Measurements from ENCODE around the gene SETMAR.

GRCh38 chr3:4334548-4334947, 31.4 kb downstream of the SETMAR start:
- TF ChIP-seq GABPA (IDR thresholded peaks at IDR 0.05; ENCODE audit: borderline replicate concordance, insufficient read depth, low read length) = no peak
- TF ChIP-seq CTCF (IDR thresholded peaks at IDR 0.05; ENCODE audit: control extremely low read depth in 1 of 3, insufficient read depth in 1 of 3, low read depth in 1 of 3, low read length in 3 of 3) = peak in 2 of 3 experiments; percentile 30 to 48; a peak in 3 of 4 replicates
- TF ChIP-seq EP300 (IDR thresholded peaks at IDR 0.05; ENCODE audit: borderline replicate concordance in 1 of 2, low read depth in 2 of 2, low read length in 2 of 2) = no peak
- TF ChIP-seq POLR2A (IDR thresholded peaks at IDR 0.05; ENCODE audit: control extremely low read depth in 1 of 2, low read depth in 2 of 2, low read length in 2 of 2) = no peak
- no peak for TF ChIP-seq MAFK (IDR thresholded peaks at IDR 0.05; ENCODE audit: low read depth, low read length)
- no peak for TF ChIP-seq SUZ12 (IDR thresholded peaks at IDR 0.05; ENCODE audit: low read length)
- no peak for TF ChIP-seq POLR2AphosphoS5 (IDR thresholded peaks at IDR 0.05; ENCODE audit: low read depth, low read length)
- TF ChIP-seq SRF (IDR thresholded peaks at IDR 0.05; ENCODE audit: low read depth, low read length) = no peak
- TF ChIP-seq EGR1 (IDR thresholded peaks at IDR 0.05; ENCODE audit: borderline replicate concordance, low read depth, low read length) = no peak
- no peak for TF ChIP-seq SIRT6 (IDR thresholded peaks at IDR 0.05; ENCODE audit: low read length)
- no peak for TF ChIP-seq TBP (IDR thresholded peaks at IDR 0.05; ENCODE audit: low read depth, low read length)
- no peak for TF ChIP-seq HDAC2 (IDR thresholded peaks at IDR 0.05; ENCODE audit: borderline replicate concordance in 1 of 2, low read depth in 2 of 2, low read length in 2 of 2)
- no peak for TF ChIP-seq TCF12 (IDR thresholded peaks at IDR 0.05; ENCODE audit: low read depth, low read length)
